Cardiac fibroblast (primary cell): ENCODE data around the gene TEKT3.

Experiments
- DNase-seq, 2 donors: peaks; one replicate each; pipeline versions ENCODE4 v3.0.0 to v3.0.0-alpha.2; 2010; ENCODE audit warnings: low read depth in 2 of 2
- H3K4me3 ChIP-seq, 2 donors: replicated peaks in 1 of 2; 1 replicate in 1 of 2; 2 replicates in 1 of 2; pipeline ENCODE4 v1.5.1; 2011; ENCODE audit warnings: low read depth in 2 of 2, low read length in 2 of 2, mild to moderate bottlenecking in 2 of 2, moderate library complexity in 1 of 2
- CTCF ChIP-seq: IDR thresholded peaks from one replicate; pipeline ENCODE4 v1.5.1; 2011; ENCODE audit warnings: low read depth, mild to moderate bottlenecking, low read length, inconsistent platforms

TEKT3 gene

GRCh38 chr17:15351925-15352324 lies 10.5 kb upstream of the TEKT3 start:
- TF ChIP-seq CTCF: no peak
- no peak overlapping the region for H3K4me3 ChIP-seq
- DNase-seq: peak; percentile 84 to 90

GRCh38 chr17:15351478-15351840 lies 10.1 kb upstream of the TEKT3 start:
- H3K4me3 ChIP-seq: no peak overlapping the region
- DNase-seq: no peak
- no peak for TF ChIP-seq CTCF

GRCh38 chr17:15350777-15351477 lies 9.5 kb upstream of the TEKT3 start:
- no peak overlapping the region for H3K4me3 ChIP-seq
- TF ChIP-seq CTCF: no peak
- peak in 1 of 2 donors; percentile 40 for DNase-seq

GRCh38 chr17:15349119-15349518 lies 7.7 kb upstream of the TEKT3 start:
- peak in 1 of 2 donors; percentile 25 for DNase-seq
- no peak for TF ChIP-seq CTCF

GRCh38 chr17:15348021-15348420 lies 6.6 kb upstream of the TEKT3 start:
- TF ChIP-seq CTCF: no peak
- no peak overlapping the region for H3K4me3 ChIP-seq
- peak in 1 of 2 donors; percentile 21 for DNase-seq

More at GRCh38 chr17:15349119-15349518, 7.7 kb upstream of the TEKT3 start:
- no peak overlapping the region for H3K4me3 ChIP-seq

- DNase-seq: no peak
- TF ChIP-seq CTCF: no peak
- no peak overlapping the region for H3K4me3 ChIP-seq
Observed at GRCh38 chr17:15346066-15346595, 4.7 kb upstream of the TEKT3 start.
